HEK293 (cell line): ENCODE data around the gene MGAT4B.

ENCODE experiments used
- KLF10 ChIP-seq: fragments of 450-650 bp; IDR thresholded peaks from 2 replicates; pipeline ENCODE4 v1.5.1; 2018; ENCODE audit warnings: missing biosample characterization, mild to moderate bottlenecking, missing genetic modification characterization
- MYNN ChIP-seq: fragments of 450-650 bp; formaldehyde crosslinking; IDR thresholded peaks from 2 replicates; pipeline ENCODE4 v1.5.1; 2016; ENCODE audit warnings: missing biosample characterization, missing genetic modification characterization, borderline replicate concordance
- PRDM10 ChIP-seq: fragments of 450-650 bp; formaldehyde crosslinking; IDR thresholded peaks from 2 replicates; pipeline ENCODE4 v1.5.1; 2016; ENCODE audit warnings: missing biosample characterization, missing genetic modification characterization
- SALL2 ChIP-seq: fragments of 450-650 bp; formaldehyde crosslinking; IDR thresholded peaks from 2 replicates; pipeline ENCODE4 v1.5.0; 2017; ENCODE audit warnings: missing biosample characterization, mild to moderate bottlenecking, missing genetic modification characterization, borderline replicate concordance
- SETDB1 ChIP-seq: IDR thresholded peaks from one replicate; pipeline ENCODE4 v1.6.1; 2017; ENCODE audit warnings: mild to moderate bottlenecking, low read length, moderate library complexity, mixed read lengths; ENCODE audit not compliant: insufficient read length
- SP3 ChIP-seq: fragments of 450-650 bp; formaldehyde crosslinking; IDR thresholded peaks from 2 replicates; pipeline ENCODE4 v1.5.1; 2016; ENCODE audit warnings: missing biosample characterization, missing genetic modification characterization
- SP7 ChIP-seq: fragments of 450-650 bp; formaldehyde crosslinking; IDR thresholded peaks from 2 replicates; pipeline ENCODE4 v1.5.1; 2016; ENCODE audit warnings: missing biosample characterization, missing genetic modification characterization
- ZBTB49 ChIP-seq: fragments of 450-650 bp; formaldehyde crosslinking; IDR thresholded peaks from 2 replicates; pipeline ENCODE4 v1.5.1; 2016; ENCODE audit warnings: missing biosample characterization, missing genetic modification characterization, low read depth
- ZBTB8A ChIP-seq: fragments of 450-650 bp; formaldehyde crosslinking; IDR thresholded peaks from 2 replicates; pipeline ENCODE4 v1.5.1; 2016; ENCODE audit warnings: missing biosample characterization, missing genetic modification characterization
- ZNF146 ChIP-seq: fragments of 450-650 bp; formaldehyde crosslinking; IDR thresholded peaks from 2 replicates; pipeline ENCODE4 v1.5.1; 2016; ENCODE audit warnings: missing biosample characterization, missing genetic modification characterization
- ZNF148 ChIP-seq: fragments of 450-650 bp; formaldehyde crosslinking; IDR thresholded peaks from 2 replicates; pipeline ENCODE4 v1.5.0; 2017; ENCODE audit warnings: missing biosample characterization, missing genetic modification characterization, borderline replicate concordance
- ZNF211 ChIP-seq: fragments of 450-650 bp; formaldehyde crosslinking; IDR thresholded peaks from 2 replicates; pipeline ENCODE4 v1.5.1; 2016; ENCODE audit warnings: low read depth, missing biosample characterization, missing genetic modification characterization
- ZNF214 ChIP-seq: fragments of 450-650 bp; formaldehyde crosslinking; IDR thresholded peaks from 2 replicates; pipeline ENCODE4 v1.5.1; 2017; ENCODE audit warnings: missing biosample characterization, mild to moderate bottlenecking, missing genetic modification characterization, borderline replicate concordance
- ZNF24 ChIP-seq: fragments of 450-650 bp; formaldehyde crosslinking; IDR thresholded peaks from 2 replicates; pipeline ENCODE4 v1.5.1; 2016; ENCODE audit warnings: missing biosample characterization, missing genetic modification characterization
- ZNF324 ChIP-seq: fragments of 450-650 bp; formaldehyde crosslinking; IDR thresholded peaks from 2 replicates; pipeline ENCODE4 v1.5.1; 2016; ENCODE audit warnings: missing biosample characterization, missing genetic modification characterization
- ZNF354C ChIP-seq: fragments of 450-650 bp; formaldehyde crosslinking; IDR thresholded peaks from 2 replicates; pipeline ENCODE4 v1.5.1; 2016; ENCODE audit warnings: missing biosample characterization, missing genetic modification characterization, low read depth, borderline replicate concordance
- ZNF514 ChIP-seq: fragments of 450-650 bp; formaldehyde crosslinking; IDR thresholded peaks from 2 replicates; pipeline ENCODE4 v1.5.1; 2016; ENCODE audit warnings: missing biosample characterization, missing genetic modification characterization
- ZNF544 ChIP-seq: fragments of 450-650 bp; formaldehyde crosslinking; IDR thresholded peaks from 2 replicates; pipeline ENCODE4 v1.5.0; 2017; ENCODE audit warnings: missing biosample characterization, missing genetic modification characterization
- ZNF639 ChIP-seq: fragments of 450-650 bp; formaldehyde crosslinking; IDR thresholded peaks from 2 replicates; pipeline ENCODE4 v1.5.1; 2016; ENCODE audit warnings: missing biosample characterization, missing genetic modification characterization
- ZNF645 ChIP-seq: fragments of 450-650 bp; formaldehyde crosslinking; IDR thresholded peaks from 2 replicates; pipeline ENCODE4; 2016; ENCODE audit warnings: missing biosample characterization, missing genetic modification characterization
- ZNF704 ChIP-seq: fragments of 450-650 bp; formaldehyde crosslinking; IDR thresholded peaks from 2 replicates; pipeline ENCODE4 v1.5.1; 2016; ENCODE audit warnings: missing biosample characterization, missing genetic modification characterization
- ZNF747 ChIP-seq: fragments of 450-650 bp; formaldehyde crosslinking; IDR thresholded peaks from 2 replicates; pipeline ENCODE4 v1.5.1; 2016; ENCODE audit warnings: missing biosample characterization, missing genetic modification characterization
- ZNF76 ChIP-seq: fragments of 450-650 bp; formaldehyde crosslinking; IDR thresholded peaks from 2 replicates; pipeline ENCODE4; 2016; ENCODE audit warnings: low read depth, missing biosample characterization, missing genetic modification characterization, borderline replicate concordance
- ZSCAN4 ChIP-seq: fragments of 450-650 bp; formaldehyde crosslinking; IDR thresholded peaks from 2 replicates; pipeline ENCODE4 v1.5.1; 2017; ENCODE audit warnings: missing biosample characterization, missing genetic modification characterization

MGAT4B gene

GRCh38 chr5:179805529-179806249 lies 977 bp downstream of the MGAT4B start (continued):
- no peak for TF ChIP-seq MYNN (tag by site-specific recombination)
- no peak for TF ChIP-seq ZNF214 (tag by site-specific recombination)
- no peak for TF ChIP-seq ZNF146 (tag by site-specific recombination)
- 0 out of 2 replicates have a peak, but pooled peaks have one; percentile 26 for TF ChIP-seq PRDM10
- TF ChIP-seq SETDB1: no peak
- no peak for TF ChIP-seq ZNF211
- no peak for TF ChIP-seq SALL2 (tag by site-specific recombination)
- TF ChIP-seq ZBTB8A (tag by site-specific recombination): peak; percentile 77
- no peak for TF ChIP-seq ZSCAN4 (tag by site-specific recombination)
- TF ChIP-seq ZNF544: no peak
- TF ChIP-seq ZNF747 (tag by site-specific recombination): no peak
- TF ChIP-seq ZNF514 (tag by site-specific recombination): no peak
- TF ChIP-seq ZNF639 (tag by site-specific recombination): no peak
- TF ChIP-seq ZNF704 (tag by site-specific recombination): no peak
- no peak for TF ChIP-seq ZNF645 (tag by site-specific recombination)
- TF ChIP-seq ZNF324 (tag by site-specific recombination): no peak
- TF ChIP-seq ZNF148: no peak
- peak; percentile 45; the same call in 1 of the 2 replicates for TF ChIP-seq SP3 (tag by site-specific recombination)
- TF ChIP-seq ZNF76 (tag by site-specific recombination): no peak
- no peak for TF ChIP-seq ZBTB49 (tag by site-specific recombination)
- TF ChIP-seq KLF10 (tag by site-specific recombination): no peak
- no peak for TF ChIP-seq ZNF24 (tag by site-specific recombination)
- TF ChIP-seq ZNF354C: no peak
- TF ChIP-seq SP7 (tag by site-specific recombination): 0 out of 2 replicates have a peak, but pooled peaks have one; percentile 14
